DND-41 (cell line): ENCODE measurements around the gene HMMR.

Experiments
- ATAC-seq: fragments of 200-7000 bp; cut with Tn5 transposase; 3 replicates; pipeline ENCODE4 v1.9.1; 2021; ENCODE audit warnings: low read depth; ENCODE audit not compliant: insufficient read depth
- DNase-seq: peaks from one replicate; pipeline ENCODE4 v3.0.0-alpha.2; 2020
- H2AFZ ChIP-seq: 2 replicates; pipeline ENCODE4 v1.6.0; 2012; ENCODE audit warnings: low read depth, low read length
- H3K27ac ChIP-seq: 2 replicates; pipeline ENCODE4 v1.5.1; 2012; ENCODE audit warnings: low read length, inconsistent platforms
- H3K27me3 ChIP-seq: fragments of 200-600 bp; sonication (generic); 2 replicates; pipeline ENCODE4 v1.6.0; 2012; ENCODE audit warnings: low read length, mild to moderate bottlenecking, inconsistent platforms; ENCODE audit not compliant: insufficient read depth, poor library complexity
- H3K36me3 ChIP-seq: 2 replicates; pipeline ENCODE4 v1.5.1; 2012; ENCODE audit warnings: low read length, inconsistent platforms; ENCODE audit not compliant: insufficient read depth
- H3K4me1 ChIP-seq: 2 replicates; pipeline ENCODE4 v1.5.1; 2012; ENCODE audit warnings: mild to moderate bottlenecking, low read length; ENCODE audit not compliant: insufficient read depth
- H3K4me2 ChIP-seq: 2 replicates; pipeline ENCODE4 v1.6.0; 2012; ENCODE audit warnings: mild to moderate bottlenecking, moderate library complexity, low read length, inconsistent platforms; ENCODE audit not compliant: insufficient read depth
- H3K4me3 ChIP-seq, 2 experiments: fragments of 200-600 bp in 1 of 2; shearing (Covaris generic) in 1 of 2; 2 replicates each; pipeline ENCODE4 v1.5.1; 2012 to 2016; ENCODE audit warnings: inconsistent platforms in 2 of 2, low read length in 2 of 2, mild to moderate bottlenecking in 2 of 2, low read depth in 1 of 2, moderate library complexity in 1 of 2
- H3K79me2 ChIP-seq: 2 replicates; pipeline ENCODE4 v1.6.0; 2012; ENCODE audit warnings: low read length, inconsistent platforms; ENCODE audit not compliant: insufficient read depth
- H3K9ac ChIP-seq: 2 replicates; pipeline ENCODE4 v1.6.0; 2012; ENCODE audit warnings: low read depth, mild to moderate bottlenecking, inconsistent platforms, low read length, moderate library complexity
- H3K9me3 ChIP-seq: 2 replicates; pipeline ENCODE4 v1.5.1; 2012; ENCODE audit warnings: low read length, moderate library complexity, mild to moderate bottlenecking, inconsistent platforms; ENCODE audit not compliant: insufficient read depth, severe bottlenecking
- H4K20me1 ChIP-seq: 2 replicates; pipeline ENCODE4 v1.6.0; 2012; ENCODE audit warnings: low read length; ENCODE audit not compliant: insufficient read depth
- CTCF ChIP-seq: IDR thresholded peaks from 2 replicates; pipeline ENCODE4 v1.5.1; 2012; ENCODE audit warnings: borderline replicate concordance, low read length, moderate library complexity, mild to moderate bottlenecking; ENCODE audit not compliant: poor library complexity, severe bottlenecking; ENCODE audit errors: extremely low read depth
- EZH2 ChIP-seq: IDR thresholded peaks from 3 replicates; pipeline ENCODE4 v1.6.1; 2012; ENCODE audit warnings: borderline replicate concordance, low read depth, mild to moderate bottlenecking, moderate library complexity, low read length, inconsistent platforms; ENCODE audit not compliant: severe bottlenecking

Gene HMMR

GRCh38 chr5:163440954-163441353, 19.5 kb upstream of the HMMR start:
- Histone ChIP-seq H2AFZ (no peak overlapping the region), H3K9ac (no peak overlapping the region), H3K27ac (no peak overlapping the region), H3K4me2 (peak overlapping the region; percentile 80; the same call in 1 of the 2 replicates), H3K36me3 (peaks cover 66% of the 10 kb centered on the region), H3K9me3 (no peaks in the 10 kb centered on the region), H3K4me3 (no peak overlapping the region), H3K79me2 (peaks cover 51% of the 10 kb centered on the region), H4K20me1 (peaks cover 6% of the 10 kb centered on the region; the same call in 1 of the 2 replicates), H3K27me3 (no peaks in the 10 kb centered on the region), H3K4me1 (peaks cover 43% of the 10 kb centered on the region)
- no peak for ATAC-seq
- DNase-seq = no peak
- TF ChIP-seq CTCF (no peak), EZH2 (no peak)

GRCh38 chr5:163444526-163444925, 15.9 kb upstream of the HMMR start:
- no peak for TF ChIP-seq CTCF
- no peak for TF ChIP-seq EZH2
- ATAC-seq (no peak), DNase-seq (no peak)
- Histone ChIP-seq H3K79me2 (peaks cover 32% of the 10 kb centered on the region), H3K9me3 (no peaks in the 10 kb centered on the region), H3K4me2 (no peak overlapping the region), H3K4me1 (peaks cover 17% of the 10 kb centered on the region), H3K27ac (no peak overlapping the region), H3K27me3 (no peaks in the 10 kb centered on the region), H4K20me1 (peaks cover 3% of the 10 kb centered on the region; the same call in 1 of the 2 replicates), H3K9ac (no peak overlapping the region), H3K4me3 (no peak overlapping the region), H2AFZ (no peak overlapping the region), H3K36me3 (peaks cover 84% of the 10 kb centered on the region)

- Histone ChIP-seq H3K79me2 (peaks cover 24% of the 10 kb centered on the region), H4K20me1 (no peaks in the 10 kb centered on the region), H3K27ac (no peak overlapping the region), H3K9me3 (no peaks in the 10 kb centered on the region), H3K4me1 (peaks cover 9% of the 10 kb centered on the region), H3K4me3 (no peak overlapping the region), H3K36me3 (peaks cover 78% of the 10 kb centered on the region), H3K9ac (no peak overlapping the region), H3K4me2 (no peak overlapping the region), H2AFZ (no peak overlapping the region), H3K27me3 (no peaks in the 10 kb centered on the region)
- ATAC-seq = no peak
- TF ChIP-seq CTCF = no peak
- no peak for TF ChIP-seq EZH2
- no peak for DNase-seq
These were observed 15.1 kb upstream of the HMMR start for GRCh38 chr5:163445345-163445744.

DNA sequence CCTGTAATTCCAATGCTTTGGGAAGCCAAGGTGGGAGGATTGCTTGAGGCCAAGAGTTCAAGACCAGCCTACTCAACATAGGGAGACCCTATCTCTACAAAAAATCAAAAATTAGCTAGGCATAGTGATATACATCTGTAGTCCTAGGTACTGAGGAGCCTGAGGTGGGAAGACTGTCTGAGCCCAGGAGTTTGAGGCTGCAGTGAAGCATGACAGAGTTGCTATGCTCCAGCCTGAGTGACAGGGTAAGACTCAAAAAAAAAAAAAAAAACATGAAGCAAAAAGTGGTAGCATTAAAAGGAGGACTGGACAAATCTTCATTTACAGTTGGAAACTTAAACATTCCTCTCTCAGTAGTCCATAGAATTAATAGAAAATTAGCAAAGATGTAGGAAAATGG, 13.2 kb upstream of the HMMR start:
- no peak overlapping the region for H2AFZ ChIP-seq
- ATAC-seq = no peak
- H3K9me3 ChIP-seq = no peaks in the 10 kb centered on the region
- H4K20me1 ChIP-seq = no peaks in the 10 kb centered on the region
- no peak overlapping the region for H3K4me2 ChIP-seq
- TF ChIP-seq EZH2 (no peak), CTCF (no peak)
- peaks cover 11% of the 10 kb centered on the region for H3K79me2 ChIP-seq
- no peaks in the 10 kb centered on the region for H3K27me3 ChIP-seq
- H3K9ac ChIP-seq = no peak overlapping the region
- H3K4me1 ChIP-seq = no peaks in the 10 kb centered on the region
- DNase-seq = no peak
- H3K27ac ChIP-seq = no peak overlapping the region
- H3K36me3 ChIP-seq = peaks cover 76% of the 10 kb centered on the region
- H3K4me3 ChIP-seq = no peak overlapping the region
